ENCODE data around the gene DDX27. TPM values are rescaled to one million over a fixed set of nuclear protein-coding genes. Genes with fewer than 3 reads are reported as not detected.
"Not testable (repeated sequence)": the region's sequence is repeated elsewhere in the genome, so short reads cannot be mapped to it uniquely, and the experiment has no call there.

Gene DDX27
- total RNA-seq, 1 donor from 2014 or later, result 8.4 TPM

- no peak for ATAC-seq
- no peak for DNase-seq (ENCODE audit: low spot score)
Measured at GRCh38 chr20:49199729-49200293, 19.4 kb upstream of the DDX27 start.

GRCh38 chr20:49203011-49203410, 16.2 kb upstream of the DDX27 start:
- no peak for ATAC-seq
- DNase-seq (ENCODE audit: low spot score), result no peak

GRCh38 chr20:49203746-49204145, 15.5 kb upstream of the DDX27 start:
- ATAC-seq (no peak), DNase-seq (ENCODE audit: low spot score) (no peak)

GRCh38 chr20:49207076-49207475, 12.1 kb upstream of the DDX27 start:
- no peak for ATAC-seq

DNA sequence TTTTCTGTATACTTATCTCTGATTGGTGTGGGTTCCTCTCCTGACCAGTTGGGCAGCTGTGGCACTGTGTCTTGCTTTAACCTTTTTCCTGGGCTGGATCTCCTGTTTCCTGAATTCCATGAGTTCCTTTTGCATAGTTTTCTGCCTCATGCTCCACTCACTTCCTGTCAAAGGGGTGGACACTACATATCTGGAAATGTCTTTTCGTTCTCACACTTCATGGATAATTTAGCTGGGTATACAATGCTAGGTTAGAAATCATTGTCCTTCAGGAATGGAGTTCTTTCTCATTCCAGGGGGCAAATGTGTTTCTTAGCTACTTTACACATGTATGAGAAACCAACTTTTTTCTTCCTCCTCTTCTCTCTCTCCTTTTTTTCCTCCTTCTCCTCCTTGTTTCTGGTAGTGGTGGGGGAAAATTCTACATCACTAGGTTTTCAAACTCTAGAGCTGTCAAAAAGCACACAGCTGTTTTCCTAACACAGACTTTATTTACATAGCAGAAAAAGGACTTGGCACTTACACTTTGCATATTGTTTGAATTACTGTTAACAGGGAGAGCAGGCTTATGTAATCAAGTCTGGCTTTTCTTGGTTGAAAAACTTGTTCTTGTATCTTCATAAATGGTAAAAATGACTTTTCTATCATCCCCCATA, 9.0 kb upstream of the DDX27 start:
- DNase-seq (ENCODE audit: low spot score) (no peak), ATAC-seq (peak; percentile 75)

More at GRCh38 chr20:49207076-49207475, 12.1 kb upstream of the DDX27 start:
- DNase-seq (ENCODE audit: low spot score), result no peak

- peak; percentile 41 for ATAC-seq
- DNase-seq (ENCODE audit: low spot score), result no peak
Measured at GRCh38 chr20:49210757-49211110, 8.5 kb upstream of the DDX27 start.

- DNase-seq (ENCODE audit: low spot score) (no peak), ATAC-seq (no peak)
Measured at GRCh38 chr20:49214571-49214970, 4.6 kb upstream of the DDX27 start.

GRCh38 chr20:49215232-49215631, 4.0 kb upstream of the DDX27 start:
- no peak for DNase-seq (ENCODE audit: low spot score)
- ATAC-seq, result no peak

- DNase-seq (ENCODE audit: low spot score) (peak; percentile 90), ATAC-seq (peak; percentile 84)
Measured at GRCh38 chr20:49216991-49217578, 2.1 kb upstream of the DDX27 start.

GRCh38 chr20:49218739-49219090, 501 bp upstream of the DDX27 start:
- ATAC-seq, result not testable (repeated sequence)
- DNase-seq (ENCODE audit: low spot score), result peak; percentile 54

- DNase-seq (ENCODE audit: low spot score) (no peak), ATAC-seq (no peak)
Measured at GRCh38 chr20:49219924-49220831, 962 bp downstream of the DDX27 start.

GRCh38 chr20:49225896-49226295, 6.7 kb downstream of the DDX27 start:
- ATAC-seq (no peak), DNase-seq (ENCODE audit: low spot score) (no peak)

- ATAC-seq (no peak), DNase-seq (ENCODE audit: low spot score) (no peak)
Measured at GRCh38 chr20:49228676-49229075, 9.5 kb downstream of the DDX27 start.

- ATAC-seq, result no peak
- DNase-seq (ENCODE audit: low spot score), result no peak
Measured at GRCh38 chr20:49229381-49229780, 10.2 kb downstream of the DDX27 start.

GRCh38 chr20:49230021-49230420, 10.8 kb downstream of the DDX27 start:
- DNase-seq (ENCODE audit: low spot score) (no peak), ATAC-seq (no peak)

DNA sequence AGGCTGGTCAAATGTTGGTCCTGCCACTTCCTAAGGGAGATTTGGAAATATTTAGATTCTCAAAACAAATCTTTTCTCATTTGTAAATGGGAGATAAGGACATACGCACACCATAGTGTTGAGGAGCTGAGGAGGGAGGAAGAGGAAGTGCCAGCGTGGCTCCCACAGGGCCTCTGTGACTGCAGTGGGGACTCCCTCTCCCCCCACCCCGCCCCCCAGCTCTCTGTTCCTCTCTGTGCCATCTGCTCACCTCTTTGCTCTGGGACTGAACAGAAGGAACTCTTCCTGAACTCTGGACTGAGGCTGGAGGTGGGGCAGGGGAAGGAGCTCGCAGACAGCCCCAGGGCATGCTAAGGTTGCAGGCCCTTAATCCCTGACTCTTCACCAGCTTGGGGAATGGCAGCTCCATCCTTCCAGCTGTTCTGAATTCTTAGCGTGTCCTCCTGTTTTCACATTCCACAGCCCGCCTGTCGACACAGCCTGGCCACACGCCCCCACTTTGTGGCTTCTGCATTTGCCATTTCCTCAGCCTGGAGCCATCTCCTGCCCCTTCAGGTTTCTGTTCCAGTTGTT, 11.4 kb downstream of the DDX27 start:
- ATAC-seq (peak; percentile 41), DNase-seq (ENCODE audit: low spot score) (no peak)

GRCh38 chr20:49231471-49231870, 12.3 kb downstream of the DDX27 start:
- no peak for ATAC-seq
- DNase-seq (ENCODE audit: low spot score), result no peak

GRCh38 chr20:49233226-49233625, 14.0 kb downstream of the DDX27 start:
- ATAC-seq, result no peak
- DNase-seq (ENCODE audit: low spot score), result no peak

DNA sequence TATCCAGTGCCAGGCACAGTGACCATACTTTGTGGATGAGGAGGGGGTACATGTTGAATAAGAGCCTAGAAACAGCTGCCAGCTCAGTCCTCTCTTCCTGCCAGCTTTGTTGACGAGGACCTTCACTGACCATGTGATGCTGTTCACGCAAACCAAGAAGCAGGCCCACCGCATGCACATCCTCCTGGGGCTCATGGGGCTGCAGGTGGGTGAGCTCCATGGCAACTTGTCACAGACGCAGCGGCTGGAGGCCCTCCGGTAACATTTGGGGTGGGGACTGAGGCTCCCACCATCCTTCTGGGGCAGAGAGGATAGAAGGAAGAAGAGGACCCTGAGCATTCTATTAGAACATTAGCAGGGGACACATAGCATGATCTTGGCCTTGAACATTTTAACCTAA, 15.6 kb downstream of the DDX27 start:
- ATAC-seq (no peak), DNase-seq (ENCODE audit: low spot score) (no peak)

DNA sequence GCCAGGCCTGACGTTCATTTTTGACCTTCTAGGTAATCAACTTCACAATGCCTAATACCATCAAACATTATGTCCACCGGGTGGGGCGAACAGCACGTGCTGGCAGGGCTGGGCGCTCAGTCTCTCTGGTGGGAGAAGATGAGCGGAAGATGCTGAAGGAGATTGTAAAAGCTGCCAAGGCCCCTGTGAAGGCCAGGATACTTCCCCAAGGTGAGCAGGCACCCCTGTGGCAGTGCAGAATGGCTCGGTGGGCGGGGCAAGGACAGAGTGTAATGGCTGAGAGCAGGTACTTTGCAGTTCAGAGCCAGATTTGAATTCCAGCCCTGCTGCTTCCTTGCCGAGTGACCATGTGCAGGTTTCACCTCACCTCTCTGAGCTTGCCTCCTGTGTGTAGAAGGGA, 17.1 kb downstream of the DDX27 start:
- DNase-seq (ENCODE audit: low spot score) (no peak), ATAC-seq (no peak)

DNA sequence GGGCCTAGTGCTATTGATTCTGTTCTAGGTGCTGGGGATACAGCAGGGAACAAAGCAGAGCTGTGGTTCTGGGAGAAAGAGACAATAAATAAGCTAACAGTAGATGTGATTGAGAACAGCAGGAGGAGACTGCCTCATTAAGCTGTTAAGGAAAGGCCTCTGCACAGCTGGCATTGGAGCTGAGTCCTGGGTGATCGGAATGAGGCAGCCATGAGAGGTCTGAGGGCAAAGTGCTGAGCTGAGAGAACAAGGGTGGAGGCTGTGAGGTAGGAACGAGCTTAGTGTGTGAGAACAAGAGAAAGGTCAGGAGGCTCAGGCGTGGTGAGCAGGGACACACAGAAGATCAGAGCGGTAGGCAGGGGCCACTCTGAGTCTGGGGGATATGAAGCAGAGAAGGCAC, 18.3 kb downstream of the DDX27 start:
- no peak for DNase-seq (ENCODE audit: low spot score)
- no peak for ATAC-seq

Data from left lobe of liver (tissue), 2 donors.